GM12891 (cell line): ENCODE results near the gene TRANK1.

Experiments used
- POLR2A ChIP-seq: IDR thresholded peaks from 2 replicates; pipeline ENCODE4 v1.6.1; 2011; ENCODE audit warnings: low read depth, low read length, control low read depth
- SPI1 ChIP-seq: IDR thresholded peaks from 2 replicates; pipeline ENCODE4 v1.6.1; 2011; ENCODE audit warnings: low read depth, low read length, control low read depth
- TAF1 ChIP-seq: IDR thresholded peaks from 2 replicates; pipeline ENCODE4 v1.6.1; 2011; ENCODE audit warnings: low read depth, low read length, control low read depth

GRCh38 chr3:36926292-36926897 lies 18.5 kb downstream of the TRANK1 start:
- TF ChIP-seq TAF1 (no peak), SPI1 (no peak), POLR2A (no peak)
